Measurements from ENCODE around the gene IDH3A. TPM values are rescaled to one million over a fixed set of nuclear protein-coding genes. Genes with fewer than 3 reads are reported as not detected.

IDH3A gene
- total RNA-seq: 71.6 TPM
- long read RNA-seq, full-length matches to known transcripts: 44 of 58 reads
- long read RNA-seq, partial matches to known transcripts: 3 of 58 reads
- long read RNA-seq, other reads (novel, unspliced or antisense): 11 of 58 reads

- peak; percentile 100 for DNase-seq
- Histone ChIP-seq H3K36me3 (no peaks in the 10 kb centered on the region), H3K4me3 (peak within 1 kb of the TSS; percentile 84), H3K27ac (peak within 1 kb of the TSS; percentile 85), H3K4me1 (peaks cover 16% of the 10 kb centered on the region), H3K9me3 (no peaks in the 10 kb centered on the region), H3K27me3 (no peaks in the 10 kb centered on the region)
- ATAC-seq: peak; percentile 100
- intact Hi-C loops (cut with DNase I): no loop called here
- TF ChIP-seq CTCF (IDR thresholded peaks at IDR 0.05): no peak
Observed at GRCh38 chr15:78149068-78149804, at the start of gene IDH3A. Gene IDH3A, plus strand, starts transcription at chr15:78149362. Its CDS starts 42 bp downstream, at chr15:78149404.

DNA sequence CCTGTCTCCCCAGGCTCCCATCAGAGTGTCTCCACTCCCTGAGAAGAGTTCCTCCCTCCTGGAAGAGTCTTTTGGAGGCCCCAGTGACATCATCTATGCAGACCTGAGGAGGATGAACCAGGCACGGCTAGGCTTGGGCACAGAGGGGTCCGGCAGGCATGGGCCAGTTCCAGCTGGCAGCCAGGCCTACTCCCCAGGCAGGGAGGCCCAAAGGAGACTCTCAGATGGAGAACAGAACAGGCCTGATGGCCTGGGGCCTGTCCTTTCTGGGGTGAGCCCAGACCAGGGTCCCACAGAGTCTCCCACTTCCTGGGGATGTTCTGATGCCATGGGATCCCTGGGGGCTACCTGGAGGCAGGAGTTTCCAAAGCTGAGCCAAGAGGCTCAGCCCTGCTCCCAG, 48.3 kb upstream of the IDH3A start:
- intact Hi-C loops (cut with DNase I): no loop called here
- no peak for ATAC-seq
- H3K27me3 ChIP-seq: no peaks in the 10 kb centered on the region
- no peaks in the 10 kb centered on the region for H3K36me3 ChIP-seq
- H3K4me3 ChIP-seq: no peak overlapping the region
- H3K4me1 ChIP-seq: peaks cover 20% of the 10 kb centered on the region
- H3K9me3 ChIP-seq: no peaks in the 10 kb centered on the region
- peak; percentile 42 for DNase-seq
- no peak for TF ChIP-seq CTCF (IDR thresholded peaks at IDR 0.05)
- H3K27ac ChIP-seq: no peak overlapping the region

DNA sequence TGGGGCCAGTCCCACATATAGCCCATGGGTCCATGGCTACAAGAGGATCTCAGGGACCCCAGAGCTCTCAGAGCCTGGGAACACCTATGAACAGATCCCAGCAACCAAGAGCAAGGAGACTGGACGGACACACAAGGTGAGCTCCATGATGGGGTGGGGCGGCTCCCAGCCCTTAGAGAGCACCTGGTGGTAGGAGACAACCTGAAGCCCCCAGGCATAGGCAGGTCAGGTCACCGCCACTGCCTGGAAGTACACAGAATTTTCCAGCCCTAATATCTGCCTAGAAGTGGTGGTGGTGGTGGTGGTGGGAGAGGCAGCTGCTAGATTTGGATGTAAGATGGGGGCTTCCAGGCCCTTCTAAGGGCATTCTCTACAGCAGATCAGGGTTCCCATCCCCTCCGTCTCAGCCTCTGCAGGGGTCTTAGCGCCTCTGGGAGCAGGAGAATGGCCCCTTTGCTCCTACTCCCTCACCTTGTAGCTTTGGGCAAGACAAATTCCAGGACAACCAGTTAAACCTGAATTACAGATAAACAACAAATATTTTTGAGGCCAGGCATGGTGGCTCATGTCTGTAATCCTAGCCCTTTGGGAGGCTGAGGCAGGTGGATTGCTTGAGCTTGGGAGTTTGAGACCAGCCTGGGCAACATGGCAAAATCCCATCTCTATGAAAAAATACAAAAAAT, 47.6 kb upstream of the IDH3A start:
- H3K4me1 ChIP-seq: peaks cover 20% of the 10 kb centered on the region
- intact Hi-C loops (cut with DNase I): no loop called here
- H3K36me3 ChIP-seq: no peaks in the 10 kb centered on the region
- H3K27ac ChIP-seq: no peak overlapping the region
- TF ChIP-seq CTCF (IDR thresholded peaks at IDR 0.05): no peak
- no peaks in the 10 kb centered on the region for H3K27me3 ChIP-seq
- no peak overlapping the region for H3K4me3 ChIP-seq
- DNase-seq: peak; percentile 40
- H3K9me3 ChIP-seq: no peaks in the 10 kb centered on the region
- no peak for ATAC-seq

DNA sequence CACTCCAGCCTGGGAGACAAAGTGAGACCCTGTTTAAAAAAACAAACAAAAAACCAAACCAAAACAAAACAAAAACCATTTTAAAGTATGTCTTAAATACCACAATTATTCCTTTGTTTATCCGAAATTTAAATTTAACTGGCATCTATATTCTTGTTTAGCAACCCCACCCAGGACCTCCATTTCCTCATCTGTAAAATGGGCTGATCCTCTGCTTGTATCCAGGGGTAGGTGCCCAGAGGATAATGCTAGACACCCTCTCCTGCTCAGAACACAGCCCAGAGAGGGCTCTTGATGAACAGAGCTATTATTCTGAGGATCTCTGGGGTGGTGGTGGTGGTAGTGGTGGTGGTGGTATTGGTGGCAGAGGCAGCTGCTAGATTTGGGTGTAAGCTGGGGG, 47.0 kb upstream of the IDH3A start:
- peaks cover 20% of the 10 kb centered on the region for H3K4me1 ChIP-seq
- no peak overlapping the region for H3K27ac ChIP-seq
- no peaks in the 10 kb centered on the region for H3K36me3 ChIP-seq
- intact Hi-C loops (cut with DNase I): no loop called here
- H3K4me3 ChIP-seq: no peak overlapping the region
- H3K9me3 ChIP-seq: no peaks in the 10 kb centered on the region
- no peaks in the 10 kb centered on the region for H3K27me3 ChIP-seq
- DNase-seq (no peak), ATAC-seq (no peak)
- no peak for TF ChIP-seq CTCF (IDR thresholded peaks at IDR 0.05)

DNA sequence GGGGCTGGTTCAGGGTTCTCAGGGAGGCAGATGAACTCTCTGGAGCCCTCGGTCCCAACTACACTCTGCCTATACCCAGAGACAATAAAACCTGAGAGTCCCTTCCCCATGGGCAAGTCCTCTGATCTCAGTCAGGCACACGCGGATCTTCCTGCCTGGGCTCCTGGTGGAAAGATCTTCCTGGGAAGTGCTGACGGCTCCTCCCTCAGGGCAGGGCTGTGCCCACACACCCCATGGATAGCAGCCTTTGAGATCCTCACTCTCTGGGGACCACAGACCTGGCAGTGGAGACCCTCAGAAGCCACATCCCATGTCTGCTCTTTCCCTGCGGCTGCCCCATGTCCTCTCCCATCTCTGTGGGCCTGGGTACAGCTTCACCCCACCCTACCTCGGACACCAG, 46.4 kb upstream of the IDH3A start:
- Histone ChIP-seq H3K4me3 (no peak overlapping the region), H3K27me3 (no peaks in the 10 kb centered on the region), H3K4me1 (peaks cover 20% of the 10 kb centered on the region), H3K36me3 (no peaks in the 10 kb centered on the region), H3K27ac (peak overlapping the region; percentile 42), H3K9me3 (no peaks in the 10 kb centered on the region)
- intact Hi-C loops (cut with DNase I): no loop called here
- no peak for TF ChIP-seq CTCF (IDR thresholded peaks at IDR 0.05)
- no peak for ATAC-seq
- peak; percentile 39 for DNase-seq
